ENCODE results near the gene ZNF503.

The ZNF503 gene

DNA sequence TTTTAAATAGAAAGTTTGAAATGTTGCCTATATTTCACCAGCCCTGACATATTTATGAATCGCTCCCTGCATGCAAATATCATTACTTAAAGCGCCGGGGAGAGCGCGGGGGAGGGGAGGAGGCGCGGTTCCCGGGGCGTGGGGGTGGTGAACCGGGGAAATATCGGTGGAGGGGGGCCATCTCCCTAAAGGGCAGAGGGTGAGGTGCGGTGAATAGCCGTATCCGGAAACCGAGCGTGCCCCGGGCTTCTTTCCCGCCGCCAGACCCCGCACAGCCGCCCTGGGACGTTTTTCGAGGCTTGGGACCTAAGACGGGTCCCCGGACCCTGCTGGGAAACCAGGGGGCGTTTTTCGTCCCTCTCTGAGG is 6.9 kb upstream of the ZNF503 start:
- Histone ChIP-seq H3K27ac (ENCODE audit: poor library complexity, severe bottlenecking) (peak overlapping the region; percentile 71), H3K4me1 (ENCODE audit: insufficient read depth, poor library complexity, severe bottlenecking) (peaks cover 6% of the 10 kb centered on the region), H3K36me3 (ENCODE audit: low read depth) (no peaks in the 10 kb centered on the region), H3K4me3 (ENCODE audit: severe bottlenecking) (peak overlapping the region; percentile 59), H3K27me3 (ENCODE audit: insufficient read depth, poor library complexity, severe bottlenecking) (no peaks in the 10 kb centered on the region), H3K9me3 (ENCODE audit: severe bottlenecking) (no peaks in the 10 kb centered on the region)
- DNase-seq (ENCODE audit: low spot score) (no peak), ATAC-seq (ENCODE audit: low read depth) (no peak)
- TF ChIP-seq, protein P1, sequence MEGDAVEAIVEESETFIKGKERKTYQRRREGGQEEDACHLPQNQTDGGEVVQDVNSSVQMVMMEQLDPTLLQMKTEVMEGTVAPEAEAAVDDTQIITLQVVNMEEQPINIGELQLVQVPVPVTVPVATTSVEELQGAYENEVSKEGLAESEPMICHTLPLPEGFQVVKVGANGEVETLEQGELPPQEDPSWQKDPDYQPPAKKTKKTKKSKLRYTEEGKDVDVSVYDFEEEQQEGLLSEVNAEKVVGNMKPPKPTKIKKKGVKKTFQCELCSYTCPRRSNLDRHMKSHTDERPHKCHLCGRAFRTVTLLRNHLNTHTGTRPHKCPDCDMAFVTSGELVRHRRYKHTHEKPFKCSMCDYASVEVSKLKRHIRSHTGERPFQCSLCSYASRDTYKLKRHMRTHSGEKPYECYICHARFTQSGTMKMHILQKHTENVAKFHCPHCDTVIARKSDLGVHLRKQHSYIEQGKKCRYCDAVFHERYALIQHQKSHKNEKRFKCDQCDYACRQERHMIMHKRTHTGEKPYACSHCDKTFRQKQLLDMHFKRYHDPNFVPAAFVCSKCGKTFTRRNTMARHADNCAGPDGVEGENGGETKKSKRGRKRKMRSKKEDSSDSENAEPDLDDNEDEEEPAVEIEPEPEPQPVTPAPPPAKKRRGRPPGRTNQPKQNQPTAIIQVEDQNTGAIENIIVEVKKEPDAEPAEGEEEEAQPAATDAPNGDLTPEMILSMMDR (IDR thresholded peaks at IDR 0.05; ENCODE audit: poor library complexity, severe bottlenecking) = no peak

DNA sequence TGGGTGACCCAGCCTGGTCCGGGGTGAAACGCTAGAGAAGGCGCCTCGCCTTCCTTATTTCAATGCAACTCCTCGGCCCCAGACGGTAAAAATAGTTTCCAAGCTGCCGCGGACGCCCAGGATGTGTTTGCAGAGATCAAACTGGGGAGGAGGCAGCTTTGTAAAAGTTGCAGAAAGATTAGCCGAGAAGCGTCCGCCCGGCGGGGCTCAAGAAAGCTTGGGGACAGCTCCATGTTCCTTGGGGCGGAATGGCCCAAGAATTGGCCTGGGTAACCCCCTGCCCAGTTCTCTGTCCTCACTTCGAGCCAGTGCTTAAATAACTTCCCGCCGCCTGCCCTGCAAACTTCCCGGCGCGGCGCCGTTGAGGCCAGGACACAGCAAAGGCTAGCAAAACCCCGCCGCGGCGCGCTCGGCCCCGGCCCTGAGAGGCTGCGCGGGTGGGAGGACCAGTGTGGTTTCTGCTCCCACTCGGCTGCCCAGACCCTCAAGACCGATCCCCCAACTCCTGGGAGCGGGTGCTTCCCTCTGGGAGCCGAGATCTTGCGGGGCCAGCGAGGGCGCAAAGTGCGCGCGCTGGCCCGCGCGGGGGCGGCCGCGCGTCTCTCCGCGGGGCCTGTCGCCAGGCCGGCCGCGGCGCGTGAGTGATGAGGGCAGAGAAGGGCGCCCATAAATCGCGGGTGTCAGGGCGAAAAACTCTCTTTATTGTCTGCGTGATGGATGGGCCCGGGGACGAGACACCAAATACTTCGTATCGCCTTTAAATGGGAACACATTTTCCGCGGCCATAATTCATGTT is 6.3 kb upstream of the ZNF503 start:
- no peaks in the 10 kb centered on the region for H3K36me3 ChIP-seq (ENCODE audit: low read depth)
- ATAC-seq (ENCODE audit: low read depth) (peak; percentile 13; the same call in 2 of the 3 replicates), DNase-seq (ENCODE audit: low spot score) (no peak)
- H3K9me3 ChIP-seq (ENCODE audit: severe bottlenecking) = no peaks in the 10 kb centered on the region
- TF ChIP-seq, protein P1 (IDR thresholded peaks at IDR 0.05; ENCODE audit: poor library complexity, severe bottlenecking) = peak; percentile 41
- H3K27ac ChIP-seq (ENCODE audit: poor library complexity, severe bottlenecking) = peak overlapping the region; percentile 71
- peaks cover 6% of the 10 kb centered on the region for H3K4me1 ChIP-seq (ENCODE audit: insufficient read depth, poor library complexity, severe bottlenecking)
- H3K4me3 ChIP-seq (ENCODE audit: severe bottlenecking) = peak overlapping the region; percentile 59
- no peaks in the 10 kb centered on the region for H3K27me3 ChIP-seq (ENCODE audit: insufficient read depth, poor library complexity, severe bottlenecking)

DNA sequence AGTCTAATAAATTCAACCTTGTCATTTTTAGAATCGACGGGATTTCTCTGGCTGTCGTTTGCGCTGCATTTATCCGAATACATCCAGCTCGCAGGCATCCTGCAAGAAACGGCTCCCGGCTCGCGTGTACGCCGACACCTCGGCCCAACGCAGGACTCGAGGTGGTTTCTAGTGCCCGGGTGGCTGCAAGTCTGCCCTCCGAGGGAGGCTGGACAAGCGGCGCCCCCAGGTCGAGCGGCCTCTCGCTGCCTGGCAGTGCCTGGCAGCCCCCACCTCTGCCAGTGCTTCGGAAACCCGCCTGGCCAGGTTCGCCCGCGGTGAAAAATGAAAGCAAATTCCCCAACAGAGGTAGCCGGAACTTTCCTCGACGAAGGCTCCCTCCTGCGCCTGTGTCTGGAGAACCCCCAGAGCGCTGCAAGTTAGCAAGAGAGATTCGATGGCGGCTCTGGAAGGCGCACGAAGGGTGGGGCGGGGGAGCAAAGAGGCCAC is 5.7 kb upstream of the ZNF503 start:
- H3K27me3 ChIP-seq (ENCODE audit: insufficient read depth, poor library complexity, severe bottlenecking) = no peaks in the 10 kb centered on the region
- peak overlapping the region; percentile 71 for H3K27ac ChIP-seq (ENCODE audit: poor library complexity, severe bottlenecking)
- ATAC-seq (ENCODE audit: low read depth) (no peak), DNase-seq (ENCODE audit: low spot score) (no peak)
- TF ChIP-seq, protein P1 (IDR thresholded peaks at IDR 0.05; ENCODE audit: poor library complexity, severe bottlenecking) = no peak
- H3K36me3 ChIP-seq (ENCODE audit: low read depth) = no peaks in the 10 kb centered on the region
- H3K4me3 ChIP-seq (ENCODE audit: severe bottlenecking) = peak overlapping the region; percentile 59
- H3K4me1 ChIP-seq (ENCODE audit: insufficient read depth, poor library complexity, severe bottlenecking) = peaks cover 6% of the 10 kb centered on the region
- H3K9me3 ChIP-seq (ENCODE audit: severe bottlenecking) = no peaks in the 10 kb centered on the region

DNA sequence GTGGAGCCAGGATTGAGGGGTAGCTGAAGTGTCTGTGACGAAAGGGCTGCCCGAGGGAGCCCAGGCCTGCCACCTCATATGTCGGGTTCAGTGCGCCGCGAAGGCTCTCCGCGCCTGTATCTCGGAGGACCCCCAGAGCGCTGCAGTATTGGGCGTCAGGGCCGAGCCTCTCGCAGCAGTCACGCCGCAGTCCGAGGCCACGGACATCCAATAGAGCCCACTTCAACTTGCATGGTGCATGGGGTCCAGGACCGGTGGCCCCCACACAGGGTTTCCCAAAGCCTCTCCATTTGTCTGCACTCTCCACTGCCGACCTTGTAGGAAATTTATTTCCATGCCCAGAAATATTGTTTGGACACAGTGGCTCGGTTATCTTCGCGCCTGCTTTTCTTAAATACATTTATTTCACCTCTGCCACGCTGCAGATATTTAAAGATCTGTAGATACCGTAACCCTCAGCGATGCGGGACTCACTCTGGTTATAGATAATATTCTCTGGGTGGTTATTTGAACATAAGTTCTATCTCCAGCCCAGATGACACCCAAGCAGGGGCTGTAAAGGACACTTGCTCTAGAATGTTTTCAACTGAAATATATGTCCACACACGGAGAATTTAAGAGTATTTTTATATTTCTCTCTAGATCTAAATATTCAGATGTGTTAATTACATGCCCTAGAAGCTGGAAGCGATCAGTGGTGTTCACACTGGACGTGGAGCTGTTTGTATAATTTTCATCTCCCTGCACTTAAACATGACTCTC is 5.1 kb upstream of the ZNF503 start:
- TF ChIP-seq, protein P1 (IDR thresholded peaks at IDR 0.05; ENCODE audit: poor library complexity, severe bottlenecking) = no peak
- Histone ChIP-seq H3K4me1 (ENCODE audit: insufficient read depth, poor library complexity, severe bottlenecking) (peaks cover 6% of the 10 kb centered on the region), H3K27ac (ENCODE audit: poor library complexity, severe bottlenecking) (no peak overlapping the region), H3K27me3 (ENCODE audit: insufficient read depth, poor library complexity, severe bottlenecking) (no peaks in the 10 kb centered on the region), H3K4me3 (ENCODE audit: severe bottlenecking) (no peak overlapping the region), H3K9me3 (ENCODE audit: severe bottlenecking) (no peaks in the 10 kb centered on the region), H3K36me3 (ENCODE audit: low read depth) (no peaks in the 10 kb centered on the region)
- ATAC-seq (ENCODE audit: low read depth) = no peak
- no peak for DNase-seq (ENCODE audit: low spot score)

Data from RWPE2 (cell line).